Progenitor cell of endocrine pancreas (in vitro differentiated cells): ENCODE results near the gene AXL. TPM values are rescaled to one million over a fixed set of nuclear protein-coding genes. Genes with fewer than 3 reads are reported as not detected.

Source experiments
- DNase-seq: peaks from one replicate; pipeline ENCODE4 v3.0.0; 2021; ENCODE audit warnings: low spot score; ENCODE audit not compliant: unreplicated experiment
- H3K27ac Mint-ChIP-seq: 2 replicates; pipeline ENCODE4 v1.8.0; 2021; ENCODE audit warnings: mild to moderate bottlenecking, moderate library complexity, mixed read lengths
- H3K27me3 Mint-ChIP-seq: 2 replicates; pipeline ENCODE4 v1.8.0; 2021; ENCODE audit warnings: mixed read lengths
- H3K36me3 Mint-ChIP-seq: 2 replicates; pipeline ENCODE4 v1.8.0; 2022; ENCODE audit warnings: mixed read lengths; ENCODE audit not compliant: insufficient read depth
- H3K4me1 Mint-ChIP-seq: 2 replicates; pipeline ENCODE4 v1.8.0; 2021; ENCODE audit warnings: low read depth, mixed read lengths
- H3K4me3 Mint-ChIP-seq: 2 replicates; pipeline ENCODE4 v1.8.0; 2021; ENCODE audit warnings: low read depth, mild to moderate bottlenecking, moderate library complexity, mixed read lengths
- H3K9me3 Mint-ChIP-seq: 2 replicates; pipeline ENCODE4 v1.8.0; 2021; ENCODE audit warnings: low read depth, mixed read lengths
- CTCF ChIP-seq: fragments of 200-600 bp; sonication (generic); IDR thresholded peaks from one replicate; pipeline ENCODE4 v1.5.0; 2021; ENCODE audit warnings: antibody characterized with exemption, mild to moderate bottlenecking; ENCODE audit not compliant: unreplicated experiment
- total RNA-seq: library from RNA; stranded (reverse); gene quantifications from 2 replicates; pipeline ENCODE4 v1.2.1, GENCODE V29; 2021

The AXL gene
- total RNA-seq, 1 donor from 2014 or later: 14.8 TPM

GRCh38 chr19:41222240-41222639 is 3.2 kb downstream of the AXL start:
- Mint-ChIP-seq H3K36me3 (peaks cover 8% of the 10 kb centered on the region), H3K4me1 (peaks cover 33% of the 10 kb centered on the region), H3K27me3 (peaks cover 30% of the 10 kb centered on the region), H3K4me3 (no peak overlapping the region), H3K9me3 (no peaks in the 10 kb centered on the region), H3K27ac (peak overlapping the region; percentile 6)
- TF ChIP-seq CTCF: no peak
- DNase-seq: no peak

- Mint-ChIP-seq H3K27ac (peak overlapping the region; percentile 5), H3K27me3 (peaks cover 30% of the 10 kb centered on the region), H3K4me1 (peaks cover 29% of the 10 kb centered on the region), H3K9me3 (no peaks in the 10 kb centered on the region), H3K36me3 (peaks cover 8% of the 10 kb centered on the region), H3K4me3 (no peak overlapping the region)
- DNase-seq: no peak
- no peak for TF ChIP-seq CTCF
Measured at GRCh38 chr19:41223431-41224234, 4.6 kb downstream of the AXL start.

GRCh38 chr19:41224632-41225031 is 5.6 kb downstream of the AXL start:
- no peak for DNase-seq
- Mint-ChIP-seq H3K27ac (no peak overlapping the region), H3K27me3 (peaks cover 27% of the 10 kb centered on the region), H3K4me1 (peaks cover 23% of the 10 kb centered on the region), H3K36me3 (peaks cover 8% of the 10 kb centered on the region), H3K4me3 (no peak overlapping the region), H3K9me3 (no peaks in the 10 kb centered on the region)
- TF ChIP-seq CTCF: no peak

DNA sequence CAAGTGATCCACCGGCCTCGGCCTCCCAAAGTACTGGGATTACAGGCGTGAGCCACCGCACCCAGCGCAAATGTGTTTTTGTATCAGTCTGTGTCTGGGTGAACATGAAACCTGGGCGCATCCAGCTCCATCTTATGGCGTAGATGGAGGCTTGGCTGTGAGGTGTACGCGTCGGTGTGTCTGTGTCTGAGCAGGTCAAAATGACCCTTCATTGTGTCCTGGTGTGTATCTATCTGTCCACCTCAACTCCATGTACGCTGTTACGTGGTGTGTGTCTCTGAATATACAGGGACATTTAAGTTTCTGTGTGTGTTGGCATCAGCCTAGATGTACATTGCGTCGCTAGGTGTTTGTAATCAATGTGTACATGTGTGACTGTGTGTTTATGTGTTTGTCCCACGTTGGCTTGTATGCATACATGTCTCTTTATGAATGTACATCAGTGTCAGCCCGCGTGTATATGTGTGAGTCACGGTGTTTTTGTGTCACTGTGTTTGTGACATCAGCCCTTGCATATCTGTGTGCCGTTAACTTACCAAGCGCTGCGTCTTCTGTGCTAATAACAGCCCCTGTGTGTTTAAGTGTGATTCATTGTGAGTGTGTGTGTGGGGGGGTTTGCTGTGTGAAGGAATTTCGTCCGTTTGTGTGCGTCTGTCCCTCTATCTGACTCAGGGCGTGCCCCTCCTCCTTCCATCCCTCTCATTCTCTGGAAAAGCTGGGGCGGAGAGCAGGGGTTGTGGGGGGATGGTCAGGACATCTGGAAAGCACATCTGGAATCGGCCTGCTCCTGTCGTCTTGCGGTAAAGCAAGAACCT is 6.4 kb downstream of the AXL start:
- Mint-ChIP-seq H3K9me3 (no peaks in the 10 kb centered on the region), H3K4me1 (peaks cover 20% of the 10 kb centered on the region), H3K27ac (peak overlapping the region; percentile 90), H3K36me3 (peaks cover 8% of the 10 kb centered on the region), H3K27me3 (peaks cover 21% of the 10 kb centered on the region), H3K4me3 (peak overlapping the region; percentile 69)
- no peak for DNase-seq
- TF ChIP-seq CTCF: no peak

GRCh38 chr19:41226053-41226873 is 7.2 kb downstream of the AXL start:
- H3K9me3 Mint-ChIP-seq: no peaks in the 10 kb centered on the region
- H3K27me3 Mint-ChIP-seq: peaks cover 17% of the 10 kb centered on the region
- H3K4me1 Mint-ChIP-seq: peaks cover 20% of the 10 kb centered on the region
- H3K36me3 Mint-ChIP-seq: peaks cover 3% of the 10 kb centered on the region
- H3K27ac Mint-ChIP-seq: peak overlapping the region; percentile 90
- TF ChIP-seq CTCF: peak; percentile 30
- peak overlapping the region; percentile 82 for H3K4me3 Mint-ChIP-seq
- DNase-seq: peak; percentile 46
